WTC11 (cell line): ENCODE data around the gene RUBCN. TPM values are rescaled to one million over a fixed set of nuclear protein-coding genes. Genes with fewer than 3 reads are reported as not detected.
"Not testable (repeated sequence)": the region's sequence is repeated elsewhere in the genome, so short reads cannot be mapped to it uniquely, and the experiment has no call there.

Experiments used
- ATAC-seq: fragments of 200-7000 bp; cut with Tn5 transposase; 2 replicates; pipeline ENCODE4 v1.10.0; 2021; ENCODE audit warnings: mild to moderate bottlenecking, moderate library complexity
- CTCF ChIA-PET: fragments of 300-600 bp; sonication (Branson Sonifier 250); formaldehyde crosslinking; loops from one replicate; lab custom pipeline; 2021; ENCODE audit warnings: antibody characterized with exemption; lab: Charles Lee
- POLR2A ChIA-PET: fragments of 350-600 bp; sonication (Branson Sonifier 250); formaldehyde crosslinking; loops from one replicate; lab custom pipeline; 2021; ENCODE audit warnings: antibody characterized with exemption; lab: Charles Lee
- DNase-seq: peaks from one replicate; pipeline ENCODE4 v3.0.0; 2021; ENCODE audit warnings: low spot score
- H3K27ac Mint-ChIP-seq: 2 replicates; pipeline ENCODE4 v1.8.0; 2021; ENCODE audit warnings: mixed read lengths
- H3K27me3 Mint-ChIP-seq: 2 replicates; pipeline ENCODE4 v1.8.0; 2021; ENCODE audit warnings: low read depth, mild to moderate bottlenecking, moderate library complexity, mixed read lengths
- H3K36me3 Mint-ChIP-seq: 2 replicates; pipeline ENCODE4 v1.8.0; 2021; ENCODE audit warnings: mixed read lengths
- H3K4me1 Mint-ChIP-seq: 2 replicates; pipeline ENCODE4 v1.8.0; 2022; ENCODE audit warnings: mixed read lengths
- H3K4me3 Mint-ChIP-seq: 2 replicates; pipeline ENCODE4 v1.8.0; 2021; ENCODE audit warnings: mild to moderate bottlenecking, moderate library complexity, mixed read lengths
- H3K9me3 Mint-ChIP-seq: 2 replicates; pipeline ENCODE4 v1.8.0; 2021; ENCODE audit warnings: mixed read lengths
- CTCF ChIP-seq: fragments of 200-600 bp; IDR thresholded peaks from 2 replicates; pipeline ENCODE4 v1.8.0; 2022; ENCODE audit warnings: antibody characterized with exemption
- total RNA-seq: library from RNA; stranded (reverse); gene quantifications from 3 replicates; pipeline ENCODE4 v1.2.3, GENCODE V29; 2021

Gene RUBCN
- total RNA-seq, 1 experiment from 2014 or later = 22.9 TPM

GRCh38 chr3:197654090-197654997 is 82.4 kb downstream of the RUBCN start:
- H3K27ac Mint-ChIP-seq, H3K9me3 Mint-ChIP-seq, H3K4me1 Mint-ChIP-seq, H3K27me3 Mint-ChIP-seq, POLR2A ChIA-PET, H3K36me3 Mint-ChIP-seq, CTCF ChIA-PET: not testable (repeated sequence)
- H3K4me3 Mint-ChIP-seq = peak overlapping the region; percentile 53
- peak; percentile 50 for DNase-seq
- peak; percentile 96 for ATAC-seq

DNA sequence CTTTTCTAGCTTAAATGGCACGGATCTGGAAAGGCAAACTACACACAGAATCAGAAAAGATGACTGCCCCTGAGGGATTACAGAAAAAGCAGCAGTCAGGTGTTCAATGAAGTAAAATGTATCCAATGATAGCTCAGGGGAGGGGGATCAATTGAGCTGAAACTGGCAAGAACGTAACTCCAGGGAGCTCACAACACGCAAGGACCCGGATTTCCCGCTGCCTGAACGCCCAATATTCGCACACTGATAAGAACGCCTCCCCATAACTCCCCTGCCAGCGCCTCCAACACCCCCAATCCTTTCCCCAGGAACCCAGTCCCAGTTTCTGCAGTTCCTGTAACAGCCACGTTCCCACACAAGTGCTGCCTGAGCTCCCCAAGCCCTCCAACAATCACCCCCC is 83.8 kb downstream of the RUBCN start:
- H3K9me3 Mint-ChIP-seq, H3K4me3 Mint-ChIP-seq, H3K36me3 Mint-ChIP-seq, H3K27me3 Mint-ChIP-seq, H3K4me1 Mint-ChIP-seq, DNase-seq, H3K27ac Mint-ChIP-seq, ATAC-seq, CTCF ChIA-PET, POLR2A ChIA-PET: not testable (repeated sequence)

DNA sequence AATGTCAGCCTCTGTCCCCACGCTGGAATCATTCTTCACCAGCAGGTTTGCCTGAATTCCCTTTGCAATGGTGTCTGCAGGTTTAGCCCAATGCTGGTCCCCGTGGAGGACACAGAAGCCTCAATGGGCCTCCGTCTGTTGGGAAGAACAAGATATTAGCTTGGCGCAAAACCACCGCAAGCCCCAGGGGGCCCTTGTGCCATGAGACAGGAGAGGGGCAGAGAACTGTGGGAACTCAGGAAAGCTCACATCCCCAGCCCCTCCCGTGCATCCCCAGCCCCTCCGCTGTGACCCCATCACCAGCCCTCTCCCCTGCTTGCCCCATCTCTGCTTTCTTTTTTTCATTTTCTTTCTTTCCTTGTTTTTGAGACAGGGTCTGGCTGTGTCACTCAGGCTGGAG is 89.1 kb downstream of the RUBCN start:
- POLR2A ChIA-PET, DNase-seq, CTCF ChIA-PET, H3K4me3 Mint-ChIP-seq, H3K27ac Mint-ChIP-seq, H3K27me3 Mint-ChIP-seq, H3K4me1 Mint-ChIP-seq, ATAC-seq: not testable (repeated sequence)
- Mint-ChIP-seq H3K9me3 (peaks cover 19% of the 10 kb centered on the region), H3K36me3 (peaks cover 35% of the 10 kb centered on the region)

- DNase-seq, H3K27me3 Mint-ChIP-seq, ATAC-seq, H3K4me3 Mint-ChIP-seq, H3K27ac Mint-ChIP-seq, CTCF ChIA-PET, POLR2A ChIA-PET, H3K4me1 Mint-ChIP-seq: not testable (repeated sequence)
- H3K9me3 Mint-ChIP-seq = peaks cover 20% of the 10 kb centered on the region
- H3K36me3 Mint-ChIP-seq = peaks cover 35% of the 10 kb centered on the region
These were observed 89.5 kb downstream of the RUBCN start for GRCh38 chr3:197647191-197647590.

- H3K27me3 Mint-ChIP-seq = peaks cover 14% of the 10 kb centered on the region
- POLR2A ChIA-PET, H3K27ac Mint-ChIP-seq, H3K4me3 Mint-ChIP-seq, ATAC-seq, CTCF ChIA-PET, DNase-seq, H3K4me1 Mint-ChIP-seq: not testable (repeated sequence)
- peaks cover 25% of the 10 kb centered on the region for H3K9me3 Mint-ChIP-seq
- peaks cover 44% of the 10 kb centered on the region for H3K36me3 Mint-ChIP-seq
These were observed 90.4 kb downstream of the RUBCN start for GRCh38 chr3:197646294-197646693.

DNA sequence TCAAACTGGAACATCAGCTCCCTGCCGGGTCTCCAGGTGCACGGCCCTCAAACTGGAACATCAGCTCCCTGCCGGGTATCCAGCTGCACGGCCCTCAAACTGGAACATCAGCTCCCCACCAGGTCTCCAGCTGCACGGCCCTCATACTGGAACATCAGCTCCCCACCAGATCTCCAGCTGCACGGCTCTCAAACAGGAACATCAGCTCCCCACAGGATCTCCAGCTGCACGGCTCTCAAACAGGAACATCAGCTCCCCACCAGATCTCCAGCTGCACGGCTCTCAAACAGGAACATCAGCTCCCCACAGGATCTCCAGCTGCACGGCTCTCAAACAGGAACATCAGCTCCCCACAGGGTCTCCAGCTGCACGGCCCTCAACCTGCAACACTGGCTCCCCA is 99.1 kb downstream of the RUBCN start:
- H3K27ac Mint-ChIP-seq, H3K4me1 Mint-ChIP-seq, H3K4me3 Mint-ChIP-seq, ATAC-seq, POLR2A ChIA-PET, DNase-seq: not testable (repeated sequence)
- H3K27me3 Mint-ChIP-seq = peaks cover 24% of the 10 kb centered on the region
- H3K9me3 Mint-ChIP-seq = peaks cover 28% of the 10 kb centered on the region
- peaks cover 40% of the 10 kb centered on the region for H3K36me3 Mint-ChIP-seq
- CTCF ChIA-PET = interaction anchor here (1.2 kb wide), 1 partner anchor 38 kb away, joined by 4 read pairs; no protein-coding TSS in a partner anchor

- H3K4me1 Mint-ChIP-seq, DNase-seq, H3K4me3 Mint-ChIP-seq, H3K27ac Mint-ChIP-seq, H3K9me3 Mint-ChIP-seq, POLR2A ChIA-PET, ATAC-seq, H3K36me3 Mint-ChIP-seq, H3K27me3 Mint-ChIP-seq: not testable (repeated sequence)
- CTCF ChIA-PET = interaction anchor here (0.6 to 1.5 kb wide), 4 partner anchors 33 to 122 kb away, joined by 3 to 10 read pairs (median 4); no protein-coding TSS in a partner anchor
- peak; percentile 21; the same call in 1 of the 2 replicates for TF ChIP-seq CTCF
These were observed 104.7 kb downstream of the RUBCN start for GRCh38 chr3:197631989-197632388.

GRCh38 chr3:197630766-197631165 is 105.9 kb downstream of the RUBCN start:
- H3K27ac Mint-ChIP-seq, POLR2A ChIA-PET, H3K9me3 Mint-ChIP-seq, H3K27me3 Mint-ChIP-seq, H3K4me1 Mint-ChIP-seq, H3K36me3 Mint-ChIP-seq, ATAC-seq, H3K4me3 Mint-ChIP-seq, DNase-seq: not testable (repeated sequence)
- CTCF ChIA-PET = interaction anchor here (1.5 kb wide), 1 partner anchor 31 kb away, joined by 4 read pairs; no protein-coding TSS in a partner anchor

GRCh38 chr3:197629286-197629685 is 107.4 kb downstream of the RUBCN start:
- H3K9me3 Mint-ChIP-seq, DNase-seq, H3K27me3 Mint-ChIP-seq, H3K36me3 Mint-ChIP-seq, H3K4me1 Mint-ChIP-seq, ATAC-seq, POLR2A ChIA-PET, H3K27ac Mint-ChIP-seq, H3K4me3 Mint-ChIP-seq: not testable (repeated sequence)
- CTCF ChIA-PET = interaction anchor here (1.3 kb wide), 1 partner anchor 30 kb away, joined by 5 read pairs; no protein-coding TSS in a partner anchor
